Panc1 (cell line): Measurements from ENCODE around the gene CLCN2. TPM values are rescaled to one million over a fixed set of nuclear protein-coding genes. Genes with fewer than 3 reads are reported as not detected.

Experiments used
- ATAC-seq: fragments of 200-7000 bp; cut with Tn5 transposase; 2 replicates; pipeline ENCODE4 v1.9.1; 2020; ENCODE audit warnings: mild to moderate bottlenecking, moderate library complexity
- BruUV-seq: library from RNA; stranded (reverse); fragments of 400-500 nt; replicated peaks from 2 replicates; lab custom pipeline; 2021; lab: Mats Ljungman, UMichigan
- CTCF ChIA-PET: fragments of 300-600 bp; sonication (Branson Sonifier 250); formaldehyde crosslinking; loops from one replicate; lab custom pipeline; 2022; ENCODE audit warnings: antibody characterized with exemption; lab: Charles Lee
- POLR2A ChIA-PET: fragments of 300-600 bp; sonication (Branson Sonifier 250); formaldehyde crosslinking; loops from one replicate; lab custom pipeline; 2022; ENCODE audit warnings: antibody characterized with exemption; lab: Charles Lee
- DNase-seq: peaks from one replicate; pipeline ENCODE4 v3.0.0-alpha.2; 2010; ENCODE audit warnings: low read depth, low spot score
- H3K27ac ChIP-seq: 2 replicates; pipeline ENCODE4 v1.5.1; 2011; ENCODE audit warnings: mild to moderate bottlenecking, low read length, inconsistent platforms
- H3K27me3 ChIP-seq: fragments of 200-500 bp; sonication (Bioruptor generic); 2 replicates; pipeline ENCODE4 v1.6.0; 2014; ENCODE audit warnings: low read length, inconsistent platforms; ENCODE audit not compliant: control insufficient read depth, insufficient read depth
- H3K36me3 ChIP-seq: fragments of 200-500 bp; sonication (Bioruptor generic); 2 replicates; pipeline ENCODE4 v1.5.1; 2014; ENCODE audit warnings: inconsistent platforms, mild to moderate bottlenecking, low read length, moderate library complexity; ENCODE audit not compliant: control insufficient read depth, insufficient read depth
- H3K4me1 ChIP-seq: 2 replicates; pipeline ENCODE4 v1.5.1; 2011; ENCODE audit warnings: inconsistent platforms, mild to moderate bottlenecking, low read length, moderate library complexity; ENCODE audit not compliant: control insufficient read depth, insufficient read depth
- H3K4me3 ChIP-seq, 2 experiments: 2 replicates each; pipeline ENCODE4 v1.5.1; 2011 to 2012; ENCODE audit warnings: low read depth in 2 of 2, low read length in 2 of 2, mild to moderate bottlenecking in 2 of 2, inconsistent platforms in 1 of 2, moderate library complexity in 1 of 2
- H3K9me3 ChIP-seq: fragments of 200-500 bp; sonication (Bioruptor generic); 2 replicates; pipeline ENCODE4 v1.5.1; 2014; ENCODE audit warnings: low read depth, mild to moderate bottlenecking, inconsistent platforms, low read length, moderate library complexity; ENCODE audit not compliant: control insufficient read depth, insufficient read depth
- POLR2AphosphoS5 ChIP-seq: IDR thresholded peaks from 2 replicates; pipeline ENCODE4 v1.6.1; 2012; ENCODE audit warnings: mild to moderate bottlenecking, low read depth, low read length, moderate library complexity
- SIN3A ChIP-seq: IDR thresholded peaks from 2 replicates; pipeline ENCODE4 v1.6.1; 2012; ENCODE audit warnings: low read depth, mild to moderate bottlenecking, low read length, moderate library complexity, borderline replicate concordance; ENCODE audit not compliant: insufficient read depth
- TCF7L2 ChIP-seq: IDR thresholded peaks from 2 replicates; pipeline ENCODE4 v1.6.1; 2011; ENCODE audit warnings: mild to moderate bottlenecking, low read depth, low read length, inconsistent platforms
- in situ Hi-C: cut with HindIII; loops from 2 replicates; pipeline ENCODE4 v1.10.0; 2016; ENCODE audit warnings: low sequenced_read_pairs, low pct_unique_long_range_greater_than_20kb
- intact Hi-C: fragments of 100-400 bp; cut with micrococcal nuclease; formaldehyde crosslinking; loops from one replicate; pipeline ENCODE4 v1.10.0; 2022; ENCODE audit not compliant: unreplicated experiment
- total RNA-seq: library from RNA; stranded (reverse); gene quantifications from one replicate; pipeline ENCODE4 v1.2.1, GENCODE V29; 2021; ENCODE audit not compliant: unreplicated experiment
- TF ChIP-seq, protein P1 (sequence below), 2 experiments: IDR thresholded peaks; 2 replicates each; pipeline ENCODE4 v1.6.1; 2011 to 2012; ENCODE audit warnings: low read depth in 2 of 2, control low read depth in 1 of 2, low read length in 1 of 2, mild to moderate bottlenecking in 1 of 2, moderate library complexity in 1 of 2; ENCODE audit not compliant: insufficient read depth in 1 of 2
- TF ChIP-seq, protein P2 (sequence below): fragments of 450-650 bp; IDR thresholded peaks from 2 replicates; pipeline ENCODE4 v1.5.1; 2017; ENCODE audit warnings: mild to moderate bottlenecking

CLCN2 gene
- total RNA-seq, 1 experiment from 2014 or later, result 22.5 TPM

DNA sequence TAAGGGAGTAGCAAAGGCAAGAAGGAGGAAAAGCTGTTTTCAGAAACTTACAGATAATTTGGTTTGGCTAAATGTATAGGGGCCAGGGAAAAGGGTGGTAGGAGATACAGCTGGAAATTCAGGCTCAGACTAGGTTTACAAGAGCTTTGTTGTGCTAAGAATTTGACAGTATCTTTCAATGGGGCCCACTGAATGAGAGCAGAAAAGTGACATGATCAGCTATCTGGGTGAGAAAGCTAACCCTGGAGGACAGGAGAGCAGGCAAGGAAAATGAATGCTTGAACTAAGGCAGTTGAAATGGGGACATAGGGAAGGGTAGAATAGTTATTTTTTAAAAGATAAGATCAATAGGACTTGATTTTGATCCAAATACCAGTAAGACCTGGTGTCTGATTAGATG lies 49.8 kb downstream of the CLCN2 start:
- in situ Hi-C loops (no loop called here), intact Hi-C loops (no loop called here)
- DNase-seq (no peak), ATAC-seq (no peak)
- H3K27me3 ChIP-seq, result no peaks in the 10 kb centered on the region
- H3K9me3 ChIP-seq, result no peaks in the 10 kb centered on the region
- H3K4me1 ChIP-seq, result peaks cover 3% of the 10 kb centered on the region
- no peak overlapping the region for H3K27ac ChIP-seq
- peaks cover 7% of the 10 kb centered on the region; the same call in 1 of the 2 replicates for H3K36me3 ChIP-seq
- ChIA-PET CTCF (no interaction called here), POLR2A (no interaction called here)
- no TSS peak for BruUV-seq
- TF ChIP-seq, protein P1, sequence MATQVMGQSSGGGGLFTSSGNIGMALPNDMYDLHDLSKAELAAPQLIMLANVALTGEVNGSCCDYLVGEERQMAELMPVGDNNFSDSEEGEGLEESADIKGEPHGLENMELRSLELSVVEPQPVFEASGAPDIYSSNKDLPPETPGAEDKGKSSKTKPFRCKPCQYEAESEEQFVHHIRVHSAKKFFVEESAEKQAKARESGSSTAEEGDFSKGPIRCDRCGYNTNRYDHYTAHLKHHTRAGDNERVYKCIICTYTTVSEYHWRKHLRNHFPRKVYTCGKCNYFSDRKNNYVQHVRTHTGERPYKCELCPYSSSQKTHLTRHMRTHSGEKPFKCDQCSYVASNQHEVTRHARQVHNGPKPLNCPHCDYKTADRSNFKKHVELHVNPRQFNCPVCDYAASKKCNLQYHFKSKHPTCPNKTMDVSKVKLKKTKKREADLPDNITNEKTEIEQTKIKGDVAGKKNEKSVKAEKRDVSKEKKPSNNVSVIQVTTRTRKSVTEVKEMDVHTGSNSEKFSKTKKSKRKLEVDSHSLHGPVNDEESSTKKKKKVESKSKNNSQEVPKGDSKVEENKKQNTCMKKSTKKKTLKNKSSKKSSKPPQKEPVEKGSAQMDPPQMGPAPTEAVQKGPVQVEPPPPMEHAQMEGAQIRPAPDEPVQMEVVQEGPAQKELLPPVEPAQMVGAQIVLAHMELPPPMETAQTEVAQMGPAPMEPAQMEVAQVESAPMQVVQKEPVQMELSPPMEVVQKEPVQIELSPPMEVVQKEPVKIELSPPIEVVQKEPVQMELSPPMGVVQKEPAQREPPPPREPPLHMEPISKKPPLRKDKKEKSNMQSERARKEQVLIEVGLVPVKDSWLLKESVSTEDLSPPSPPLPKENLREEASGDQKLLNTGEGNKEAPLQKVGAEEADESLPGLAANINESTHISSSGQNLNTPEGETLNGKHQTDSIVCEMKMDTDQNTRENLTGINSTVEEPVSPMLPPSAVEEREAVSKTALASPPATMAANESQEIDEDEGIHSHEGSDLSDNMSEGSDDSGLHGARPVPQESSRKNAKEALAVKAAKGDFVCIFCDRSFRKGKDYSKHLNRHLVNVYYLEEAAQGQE (IDR thresholded peaks at IDR 0.05; ENCODE audit: insufficient read depth in 1 of 2, low read depth in 2 of 2, low read length in 1 of 2), result no peak
- no peak for TF ChIP-seq SIN3A
- H3K4me3 ChIP-seq, result no peak overlapping the region

DNA sequence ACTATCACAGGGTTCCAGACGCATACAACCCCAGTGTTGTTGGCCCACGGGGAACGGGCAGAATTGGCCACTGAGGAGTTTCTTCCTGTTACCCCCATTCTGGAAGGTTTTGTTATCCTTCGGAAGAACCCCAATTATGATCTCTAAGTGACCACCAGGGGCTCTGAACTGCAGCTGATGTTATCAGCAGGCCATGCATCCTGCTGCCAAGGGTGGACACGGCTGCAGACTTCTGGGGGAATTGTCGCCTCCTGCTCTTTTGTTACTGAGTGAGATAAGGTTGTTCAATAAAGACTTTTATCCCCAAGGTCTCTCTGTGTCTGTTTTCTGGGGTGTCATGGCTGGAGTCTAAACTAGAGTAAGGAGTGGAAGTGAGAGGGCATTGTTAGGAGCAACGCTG lies 52.7 kb downstream of the CLCN2 start:
- no TSS peak for BruUV-seq
- ATAC-seq, result no peak
- TF ChIP-seq, protein P2, sequence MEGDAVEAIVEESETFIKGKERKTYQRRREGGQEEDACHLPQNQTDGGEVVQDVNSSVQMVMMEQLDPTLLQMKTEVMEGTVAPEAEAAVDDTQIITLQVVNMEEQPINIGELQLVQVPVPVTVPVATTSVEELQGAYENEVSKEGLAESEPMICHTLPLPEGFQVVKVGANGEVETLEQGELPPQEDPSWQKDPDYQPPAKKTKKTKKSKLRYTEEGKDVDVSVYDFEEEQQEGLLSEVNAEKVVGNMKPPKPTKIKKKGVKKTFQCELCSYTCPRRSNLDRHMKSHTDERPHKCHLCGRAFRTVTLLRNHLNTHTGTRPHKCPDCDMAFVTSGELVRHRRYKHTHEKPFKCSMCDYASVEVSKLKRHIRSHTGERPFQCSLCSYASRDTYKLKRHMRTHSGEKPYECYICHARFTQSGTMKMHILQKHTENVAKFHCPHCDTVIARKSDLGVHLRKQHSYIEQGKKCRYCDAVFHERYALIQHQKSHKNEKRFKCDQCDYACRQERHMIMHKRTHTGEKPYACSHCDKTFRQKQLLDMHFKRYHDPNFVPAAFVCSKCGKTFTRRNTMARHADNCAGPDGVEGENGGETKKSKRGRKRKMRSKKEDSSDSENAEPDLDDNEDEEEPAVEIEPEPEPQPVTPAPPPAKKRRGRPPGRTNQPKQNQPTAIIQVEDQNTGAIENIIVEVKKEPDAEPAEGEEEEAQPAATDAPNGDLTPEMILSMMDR, result no peak
- no peak overlapping the region for H3K4me3 ChIP-seq
- intact Hi-C loops (no loop called here), in situ Hi-C loops (no loop called here)
- H3K36me3 ChIP-seq, result peaks cover 27% of the 10 kb centered on the region
- no peaks in the 10 kb centered on the region for H3K9me3 ChIP-seq
- ChIA-PET CTCF (no interaction called here), POLR2A (no interaction called here)
- DNase-seq, result no peak
- H3K27ac ChIP-seq, result no peak overlapping the region
- H3K4me1 ChIP-seq, result no peaks in the 10 kb centered on the region
- H3K27me3 ChIP-seq, result no peaks in the 10 kb centered on the region

DNA sequence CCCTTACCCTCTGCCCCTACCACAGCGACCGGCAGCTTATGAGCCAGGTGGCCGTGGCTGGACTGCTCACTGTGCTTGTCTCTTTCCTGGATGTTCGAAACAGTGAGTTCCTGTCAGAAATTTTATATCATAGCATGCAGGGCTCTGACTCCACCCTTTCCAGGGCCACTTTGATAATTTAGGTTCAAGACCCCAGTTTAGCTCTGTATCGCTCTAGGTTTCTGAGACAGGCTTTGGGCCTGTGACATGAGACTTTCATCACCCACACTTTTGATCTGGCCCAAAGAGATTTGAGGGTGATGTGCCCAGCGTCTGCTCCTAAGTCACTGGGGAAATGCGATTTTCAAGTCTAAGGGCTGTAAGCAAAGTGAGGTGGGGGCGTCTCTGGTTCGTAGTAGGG lies 53.5 kb downstream of the CLCN2 start:
- intact Hi-C loops, result no loop called here
- ChIA-PET POLR2A (no interaction called here), CTCF (no interaction called here)
- H3K36me3 ChIP-seq, result peaks cover 36% of the 10 kb centered on the region
- no peak overlapping the region for H3K4me3 ChIP-seq
- in situ Hi-C loops, result no loop called here
- no peaks in the 10 kb centered on the region for H3K9me3 ChIP-seq
- ATAC-seq, result no peak
- no peak for DNase-seq
- no peak overlapping the region for H3K27ac ChIP-seq
- no TSS peak for BruUV-seq
- H3K27me3 ChIP-seq, result no peaks in the 10 kb centered on the region
- no peaks in the 10 kb centered on the region for H3K4me1 ChIP-seq
- TF ChIP-seq TCF7L2, result no peak
- TF ChIP-seq POLR2AphosphoS5, result no peak
- TF ChIP-seq, protein P2, result no peak
- TF ChIP-seq, protein P1 (IDR thresholded peaks at IDR 0.05; ENCODE audit: insufficient read depth in 1 of 2, low read depth in 2 of 2, low read length in 1 of 2), result no peak
- no peak for TF ChIP-seq SIN3A
